Vagina (tissue), 2 donors: ENCODE data around the gene ZNF431. TPM values are rescaled to one million over a fixed set of nuclear protein-coding genes. Genes with fewer than 3 reads are reported as not detected.

ENCODE experiments used
- DNase-seq, 2 donors: peaks; one replicate each; pipeline ENCODE4 v3.0.0-alpha.2; 2017; ENCODE audit errors: extremely low spot score in 2 of 2
- H3K27ac ChIP-seq: fragments of 200-600 bp; sonication (generic); one replicate; pipeline ENCODE4 v1.5.1; 2019
- H3K27me3 ChIP-seq: fragments of 200-600 bp; sonication (generic); one replicate; pipeline ENCODE4 v1.5.1; 2019
- H3K36me3 ChIP-seq, 2 donors: fragments of 200-600 bp; sonication (generic); one replicate each; pipeline ENCODE4 v1.5.1; 2017 to 2019
- H3K4me1 ChIP-seq: fragments of 200-600 bp; sonication (generic); one replicate; pipeline ENCODE4 v1.5.1; 2019
- H3K4me3 ChIP-seq, 2 donors: fragments of 200-600 bp; sonication (generic); 1 replicate in 1 of 2; 2 replicates in 1 of 2; pipeline ENCODE4 v1.5.1; 2016 to 2019
- H3K9me3 ChIP-seq: fragments of 200-600 bp; sonication (generic); one replicate; pipeline ENCODE4 v1.5.1; 2019
- CTCF ChIP-seq, 3 experiments: fragments of 450-650 bp in 2 of 3; fragments of 200-600 bp in 1 of 3; sonication (generic) in 1 of 3; IDR thresholded peaks; one replicate each; pipeline ENCODE4 v1.5.1; 2017 to 2019; ENCODE audit warnings: antibody characterized with exemption in 3 of 3, mild to moderate bottlenecking in 2 of 3, moderate library complexity in 2 of 3
- POLR2A ChIP-seq, 2 donors: fragments of 450-650 bp; IDR thresholded peaks; one replicate each; pipeline ENCODE4 v1.6.1; 2017; ENCODE audit warnings: antibody characterized with exemption in 2 of 2, mild to moderate bottlenecking in 2 of 2, moderate library complexity in 2 of 2
- POLR2AphosphoS5 ChIP-seq, 2 donors: sonication (generic); formaldehyde crosslinking; IDR thresholded peaks; one replicate each; pipeline ENCODE4 v1.9.0; 2017; ENCODE audit warnings: antibody characterized with exemption in 2 of 2, mild to moderate bottlenecking in 2 of 2, low read depth in 1 of 2; ENCODE audit not compliant: insufficient read depth in 1 of 2
- intact Hi-C: fragments of 100-400 bp; cut with DNase I; formaldehyde crosslinking; loops from one replicate; pipeline ENCODE4 v1.15.1; 2023
- small RNA-seq: library from RNA; depleted of rRNA; stranded (forward); fragments of <200 nt; gene quantifications from one replicate; pipeline ENCODE3, GENCODE V24; 2016
- total RNA-seq: library from RNA; depleted of rRNA; stranded (reverse); fragments of >200 nt; gene quantifications from one replicate; pipeline ENCODE4 v1.2.3, GENCODE V29; 2016

The ZNF431 gene
- total RNA-seq, 1 donor from 2014 or later, result 16.2 TPM

- TF ChIP-seq CTCF (IDR thresholded peaks at IDR 0.05) (no peak), POLR2A (IDR thresholded peaks at IDR 0.05) (no peak), POLR2AphosphoS5 (IDR thresholded peaks at IDR 0.05; ENCODE audit: insufficient read depth in 1 of 2, low read depth in 1 of 2) (no peak)
- Histone ChIP-seq H3K27me3 (no peaks in the 10 kb centered on the region), H3K4me1 (no peaks in the 10 kb centered on the region), H3K4me3 (no peak overlapping the region), H3K9me3 (no peaks in the 10 kb centered on the region), H3K27ac (no peak overlapping the region), H3K36me3 (no peaks in the 10 kb centered on the region)
- no peak for DNase-seq
- intact Hi-C loops, result no loop called here
These were observed 96.8 kb downstream of the ZNF431 start for GRCh38 chr19:21238670-21239069.

Small RNA genes lying within 50 kb of the gene (small RNA-seq; reads per million reads assigned to genes)
- gene RNA5SP469, result not detected

Other genes with a start within 250 kb of the ZNF431 start
- gene ZNF85, start 218.8 kb upstream of the ZNF431 start, total RNA-seq, result 2.2 TPM
- 20.4 TPM for gene ZNF430, start 121.4 kb upstream of the ZNF431 start, total RNA-seq
- gene ZNF714, start 59.8 kb upstream of the ZNF431 start, total RNA-seq, result 6.4 TPM
- 12.5 TPM for gene ZNF708, start 187.4 kb downstream of the ZNF431 start, total RNA-seq
- gene ZNF738, start 217.0 kb downstream of the ZNF431 start, total RNA-seq, result 5.4 TPM